Right cardiac atrium (tissue), 5 donors: ENCODE measurements around the gene FCN2. TPM values are rescaled to one million over a fixed set of nuclear protein-coding genes. Genes with fewer than 3 reads are reported as not detected.
A peak's percentile ranks its signal among the peaks of the same experiment; 100 is the strongest.

Experiments used
- ATAC-seq, 2 donors: fragments of 200-7000 bp; cut with Tn5 transposase; one replicate each; pipeline versions ENCODE4 v1.8.0 to v1.9.1; 2020; ENCODE audit warnings: moderate library complexity in 2 of 2, mild to moderate bottlenecking in 1 of 2
- DNase-seq, 3 donors: peaks; one replicate each; pipeline ENCODE4 v3.0.0-alpha.2; 2020
- H3K27ac ChIP-seq: one replicate; pipeline ENCODE4 v1.5.1; 2013; ENCODE audit warnings: mild to moderate bottlenecking, low read length, control low read depth, moderate library complexity
- H3K27me3 ChIP-seq: one replicate; pipeline ENCODE4 v1.6.1; 2013; ENCODE audit not compliant: control insufficient read depth, insufficient read depth
- H3K4me1 ChIP-seq: one replicate; pipeline ENCODE4 v1.6.1; 2013; ENCODE audit warnings: low read length; ENCODE audit not compliant: control insufficient read depth, insufficient read depth
- H3K4me3 ChIP-seq: one replicate; pipeline ENCODE4 v1.5.1; 2013; ENCODE audit warnings: low read length, control low read depth
- H3K9me3 ChIP-seq: one replicate; pipeline ENCODE4 v1.6.1; 2013; ENCODE audit warnings: low read length; ENCODE audit not compliant: control insufficient read depth
- WGBS: extraction: QIAGEN DNeasy Blood & Tissue Kit; methylation state at CpG from one replicate; pipeline ENCODE4 v1.1.7; 2013; 5-methylcytosine and 5-hydroxymethylcytosine counted together
- intact Hi-C, 4 donors: fragments of 100-400 bp; cut with DNase I; formaldehyde crosslinking; loops; one replicate each; pipeline versions ENCODE4 v1.11.0 to v1.14.0; 2022 to 2023
- polyA plus RNA-seq: library from polyadenylated mRNA; stranded (reverse); fragments of 200-250 nt; gene quantifications from one replicate; pipeline ENCODE4 v1.2.3, GENCODE V29; 2013
- total RNA-seq, 4 donors: library from RNA; stranded (reverse); fragmentation: NEBNext Ultra II Directional; extraction: Animal tissue kit (Norgen Biotek cat#: 25700); gene quantifications; one replicate each; pipeline ENCODE4 v1.2.1, GENCODE V29; 2021
- donor health status: healthy with polysubstance abuse.
- donor health status: DM: no; HTN: yes; CAD: no.
- donor health status: DM: no; HTN: no; CAD: no.
- donor health status: DM: no; HTN: yes; CAD: no; lungs with severe emphysema.
- donor health status: DM: yes; HTN: yes; CAD: no.

FCN2 gene
- total and polyA plus RNA-seq, 5 donors, result 0.72 TPM; not detected in 4

GRCh38 chr9:134928436-134929192 lies 48.0 kb downstream of the FCN2 start:
- 62% methylated on average over 15 of the region's 15 CpGs for whole genome bisulfite sequencing
- ATAC-seq, result peak; percentile 32 to 38
- no peak overlapping the region for H3K27ac ChIP-seq
- H3K9me3 ChIP-seq, result no peaks in the 10 kb centered on the region
- intact Hi-C loops, result no loop called here
- no peaks in the 10 kb centered on the region for H3K27me3 ChIP-seq
- no peak overlapping the region for H3K4me3 ChIP-seq
- DNase-seq, result no peak
- no peaks in the 10 kb centered on the region for H3K4me1 ChIP-seq

- DNase-seq (peak; percentile 56 to 74 (median 73)), ATAC-seq (peak; percentile 79 to 83)
- Histone ChIP-seq H3K9me3 (no peaks in the 10 kb centered on the region), H3K4me1 (no peaks in the 10 kb centered on the region), H3K27me3 (no peaks in the 10 kb centered on the region), H3K27ac (no peak overlapping the region), H3K4me3 (no peak overlapping the region)
- intact Hi-C loops, result no loop called here
- WGBS, result 69% methylated on average over 13 of the region's 13 CpGs
Observed at GRCh38 chr9:134929193-134930158, 48.9 kb downstream of the FCN2 start.

GRCh38 chr9:134930398-134930797 lies 49.8 kb downstream of the FCN2 start:
- H3K9me3 ChIP-seq, result no peaks in the 10 kb centered on the region
- no peaks in the 10 kb centered on the region for H3K4me1 ChIP-seq
- no peak overlapping the region for H3K27ac ChIP-seq
- WGBS, result 84% methylated on average over 13 of the region's 13 CpGs
- intact Hi-C loops, result no loop called here
- ATAC-seq, result no peak
- H3K27me3 ChIP-seq, result no peaks in the 10 kb centered on the region
- H3K4me3 ChIP-seq, result no peak overlapping the region
- DNase-seq, result peak in 2 of 3 donors; percentile 14 to 50

- H3K4me3 ChIP-seq, result no peak overlapping the region
- no peaks in the 10 kb centered on the region for H3K9me3 ChIP-seq
- H3K27me3 ChIP-seq, result no peaks in the 10 kb centered on the region
- no peak for DNase-seq
- no peak overlapping the region for H3K27ac ChIP-seq
- H3K4me1 ChIP-seq, result no peaks in the 10 kb centered on the region
- WGBS, result 95% methylated on average over 12 of the region's 12 CpGs
- ATAC-seq, result no peak
- intact Hi-C loops, result no loop called here
Observed at GRCh38 chr9:134932171-134932570, 51.6 kb downstream of the FCN2 start.

GRCh38 chr9:134932606-134933005 lies 52.0 kb downstream of the FCN2 start:
- no peaks in the 10 kb centered on the region for H3K4me1 ChIP-seq
- H3K4me3 ChIP-seq, result no peak overlapping the region
- H3K27me3 ChIP-seq, result no peaks in the 10 kb centered on the region
- DNase-seq, result no peak
- no peak overlapping the region for H3K27ac ChIP-seq
- ATAC-seq, result no peak
- 93% methylated on average over 5 of the region's 5 CpGs for WGBS
- intact Hi-C loops, result no loop called here
- H3K9me3 ChIP-seq, result no peaks in the 10 kb centered on the region

- H3K4me1 ChIP-seq, result no peaks in the 10 kb centered on the region
- peak in 2 of 3 donors; percentile 31 to 35 for DNase-seq
- 86% methylated on average over 10 of the region's 10 CpGs for WGBS
- H3K9me3 ChIP-seq, result no peaks in the 10 kb centered on the region
- H3K27ac ChIP-seq, result no peak overlapping the region
- intact Hi-C loops, result no loop called here
- no peaks in the 10 kb centered on the region for H3K27me3 ChIP-seq
- H3K4me3 ChIP-seq, result no peak overlapping the region
- no peak for ATAC-seq
Observed at GRCh38 chr9:134933076-134933659, 52.6 kb downstream of the FCN2 start.

GRCh38 chr9:134935056-134935640 lies 54.5 kb downstream of the FCN2 start:
- 65% methylated on average over 17 of the region's 17 CpGs for WGBS
- intact Hi-C loops, result no loop called here
- Histone ChIP-seq H3K27ac (no peak overlapping the region), H3K4me3 (no peak overlapping the region), H3K4me1 (no peaks in the 10 kb centered on the region), H3K27me3 (no peaks in the 10 kb centered on the region), H3K9me3 (no peaks in the 10 kb centered on the region)
- DNase-seq, result peak in 1 of 3 donors; percentile 23
- ATAC-seq, result no peak

- Histone ChIP-seq H3K4me1 (no peaks in the 10 kb centered on the region), H3K4me3 (no peak overlapping the region), H3K9me3 (no peaks in the 10 kb centered on the region), H3K27ac (no peak overlapping the region), H3K27me3 (no peaks in the 10 kb centered on the region)
- no peak for ATAC-seq
- peak in 1 of 3 donors; percentile 7 for DNase-seq
- intact Hi-C loops, result no loop called here
- 81% methylated on average over 27 of the region's 27 CpGs for WGBS
Observed at GRCh38 chr9:134935701-134936345, 55.2 kb downstream of the FCN2 start.

- WGBS, result 81% methylated on average over 13 of the region's 13 CpGs
- Histone ChIP-seq H3K4me1 (no peaks in the 10 kb centered on the region), H3K27me3 (no peaks in the 10 kb centered on the region), H3K4me3 (no peak overlapping the region), H3K27ac (no peak overlapping the region), H3K9me3 (no peaks in the 10 kb centered on the region)
- ATAC-seq (peak in 1 of 2 donors; percentile 28), DNase-seq (peak in 1 of 3 donors; percentile 39)
- intact Hi-C loops, result no loop called here
Observed at GRCh38 chr9:134936346-134937163, 55.9 kb downstream of the FCN2 start.
